ENCODE data around the gene MYO7A. TPM values are rescaled to one million over a fixed set of nuclear protein-coding genes. Genes with fewer than 3 reads are reported as not detected.

Gene MYO7A
- total RNA-seq: 1 to 10 TPM; 4.8 to 9.1 (median 6.4) TPM

DNA sequence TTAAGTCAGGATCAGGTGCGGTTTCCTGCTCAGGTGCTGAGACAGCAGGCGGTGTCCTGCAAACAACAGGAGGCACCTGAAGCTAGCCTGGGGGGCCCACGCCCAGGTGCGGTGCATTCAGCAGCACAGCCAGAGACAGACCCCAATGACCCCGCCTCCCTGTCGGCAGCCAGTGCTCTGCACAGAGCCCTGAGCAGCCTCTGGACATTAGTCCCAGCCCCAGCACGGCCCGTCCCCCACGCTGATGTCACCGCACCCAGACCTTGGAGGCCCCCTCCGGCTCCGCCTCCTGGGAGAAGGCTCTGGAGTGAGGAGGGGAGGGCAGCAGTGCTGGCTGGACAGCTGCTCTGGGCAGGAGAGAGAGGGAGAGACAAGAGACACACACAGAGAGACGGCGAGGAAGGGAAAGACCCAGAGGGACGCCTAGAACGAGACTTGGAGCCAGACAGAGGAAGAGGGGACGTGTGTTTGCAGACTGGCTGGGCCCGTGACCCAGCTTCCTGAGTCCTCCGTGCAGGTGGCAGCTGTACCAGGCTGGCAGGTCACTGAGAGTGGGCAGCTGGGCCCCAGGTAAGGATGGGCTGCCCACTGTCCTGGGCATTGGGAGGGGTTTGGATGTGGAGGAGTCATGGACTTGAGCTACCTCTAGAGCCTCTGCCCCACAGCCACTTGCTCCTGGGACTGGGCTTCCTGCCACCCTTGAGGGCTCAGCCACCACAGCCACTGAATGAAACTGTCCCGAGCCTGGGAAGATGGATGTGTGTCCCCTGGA lies at the start of gene MYO7A:
TSS of gene MYO7A (plus strand) at position 327 of the 772 bp plus-strand sequence. CDS start 2,389 bp downstream, outside the sequence.
- no peak for DNase-seq (ENCODE audit: extremely low spot score)
- Histone ChIP-seq H3K36me3 (peaks cover 0 to 13% (median 0%) of the 10 kb centered on the region in 4 donors), H3K4me3 (peak within 1 kb of the TSS; percentile 45 to 58 (median 52)), H3K27me3 (peaks cover 0 to 21% (median 0%) of the 10 kb centered on the region in 4 donors), H3K9me3 (no peaks in the 10 kb centered on the region), H3K27ac (replicated peaks in 1 of 4) (no peak within 1 kb of the TSS), H3K4me1 (peaks cover 14 to 38% (median 36%) of the 10 kb centered on the region in 4 donors)
- TF ChIP-seq POLR2A (IDR thresholded peaks at IDR 0.05; ENCODE audit: low read depth) (no peak), POLR2AphosphoS5 (IDR thresholded peaks at IDR 0.05) (no peak), EP300 (IDR thresholded peaks at IDR 0.05) (no peak), CTCF (IDR thresholded peaks at IDR 0.05) (no peak)
- intact Hi-C loops (cut with DNase I): loop anchor here (5.0 kb wide), 1 partner anchor 419 kb away; no protein-coding TSS in a partner anchor
- 30% methylated on average over 16 of the region's 20 CpGs for WGBS

- intact Hi-C loops (cut with DNase I): no loop called here
- no peaks in the 10 kb centered on the region for H3K9me3 ChIP-seq
- H3K27ac ChIP-seq (replicated peaks in 1 of 4): no peak overlapping the region
- H3K4me1 ChIP-seq: peaks cover 18 to 36% (median 28%) of the 10 kb centered on the region in 4 donors
- H3K4me3 ChIP-seq: no peak overlapping the region
- H3K36me3 ChIP-seq: no peaks in the 10 kb centered on the region
- no peak for DNase-seq (ENCODE audit: extremely low spot score)
- no peak for TF ChIP-seq EP300 (IDR thresholded peaks at IDR 0.05)
- TF ChIP-seq POLR2A (IDR thresholded peaks at IDR 0.05; ENCODE audit: low read depth): no peak
- TF ChIP-seq CTCF (IDR thresholded peaks at IDR 0.05): no peak
- TF ChIP-seq POLR2AphosphoS5 (IDR thresholded peaks at IDR 0.05): no peak
- 80% methylated on average over 2 of the region's 2 CpGs for WGBS
- no peaks in the 10 kb centered on the region for H3K27me3 ChIP-seq
Measured at GRCh38 chr11:77079666-77080065, 48.4 kb upstream of the MYO7A start.

GRCh38 chr11:77080643-77081210 lies 47.3 kb upstream of the MYO7A start:
- no peak for DNase-seq (ENCODE audit: extremely low spot score)
- Histone ChIP-seq H3K27ac (replicated peaks in 1 of 4) (no peak overlapping the region), H3K36me3 (peaks cover 0 to 4% (median 1%) of the 10 kb centered on the region in 4 donors), H3K4me3 (no peak overlapping the region), H3K9me3 (no peaks in the 10 kb centered on the region), H3K4me1 (peaks cover 16 to 30% (median 22%) of the 10 kb centered on the region in 4 donors), H3K27me3 (no peaks in the 10 kb centered on the region)
- intact Hi-C loops (cut with DNase I): no loop called here
- no peak for TF ChIP-seq EP300 (IDR thresholded peaks at IDR 0.05)
- TF ChIP-seq POLR2A (IDR thresholded peaks at IDR 0.05; ENCODE audit: low read depth): no peak
- no peak for TF ChIP-seq POLR2AphosphoS5 (IDR thresholded peaks at IDR 0.05)
- no peak for TF ChIP-seq CTCF (IDR thresholded peaks at IDR 0.05)
- WGBS: 100% methylated on average over 1 of the region's 2 CpGs

DNA sequence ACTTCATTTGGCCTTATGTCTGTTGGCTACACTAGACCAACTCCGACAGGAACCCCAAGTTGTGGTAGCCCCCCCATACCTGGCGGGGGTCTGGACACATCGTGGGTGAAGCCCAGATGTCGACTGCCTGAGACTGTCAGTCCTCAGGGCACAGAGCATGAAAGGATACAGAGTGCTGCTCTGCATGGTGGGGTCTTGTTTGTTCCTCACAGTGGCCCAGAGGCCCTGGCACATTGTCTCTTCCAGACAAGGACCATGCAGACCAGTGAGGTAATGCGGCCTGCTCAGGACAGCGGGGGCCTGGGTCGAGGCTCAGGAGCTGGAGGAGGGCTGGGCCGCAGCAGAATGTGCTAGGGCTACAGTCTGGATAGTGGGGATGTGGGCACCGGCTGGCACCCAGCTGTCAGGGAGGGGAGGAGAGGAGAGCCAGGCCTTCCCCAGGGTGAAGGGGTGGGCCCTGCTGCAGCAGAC lies 46.6 kb upstream of the MYO7A start:
- H3K27ac ChIP-seq (replicated peaks in 1 of 4): no peak overlapping the region
- H3K4me1 ChIP-seq: peaks cover 16 to 30% (median 25%) of the 10 kb centered on the region in 4 donors
- no peak overlapping the region for H3K4me3 ChIP-seq
- no peak for TF ChIP-seq POLR2AphosphoS5 (IDR thresholded peaks at IDR 0.05)
- TF ChIP-seq CTCF (IDR thresholded peaks at IDR 0.05): no peak
- no peak for TF ChIP-seq POLR2A (IDR thresholded peaks at IDR 0.05; ENCODE audit: low read depth)
- no peak for TF ChIP-seq EP300 (IDR thresholded peaks at IDR 0.05)
- no peaks in the 10 kb centered on the region for H3K9me3 ChIP-seq
- intact Hi-C loops (cut with DNase I): no loop called here
- WGBS: 94% methylated on average over 6 of the region's 9 CpGs
- no peaks in the 10 kb centered on the region for H3K27me3 ChIP-seq
- DNase-seq (ENCODE audit: extremely low spot score): no peak
- H3K36me3 ChIP-seq: peaks cover 0 to 7% (median 2%) of the 10 kb centered on the region in 4 donors
